Right renal pelvis (tissue), 4 donors: ENCODE data around the gene MYRIP. TPM values are rescaled to one million over a fixed set of nuclear protein-coding genes. Genes with fewer than 3 reads are reported as not detected.

Source experiments
- DNase-seq, 4 donors: peaks; one replicate each; pipeline ENCODE4 v3.0.0-alpha.2; 2013; ENCODE audit warnings: low read depth in 4 of 4, low spot score in 3 of 4, missing footprints in 1 of 4
- polyA plus RNA-seq, 4 donors: library from polyadenylated mRNA; unstranded; fragments of 120-200 nt; gene quantifications; one replicate each; pipeline ENCODE4 v1.2.1, GENCODE V29; 2013; ENCODE audit not compliant: insufficient read length in 4 of 4

MYRIP gene
- polyA plus RNA-seq, 4 donors, result 1.8 to 2.6 (median 2.2) TPM

GRCh38 chr3:39900462-39901002, 91.1 kb downstream of the MYRIP start:
- DNase-seq, result no peak

DNA sequence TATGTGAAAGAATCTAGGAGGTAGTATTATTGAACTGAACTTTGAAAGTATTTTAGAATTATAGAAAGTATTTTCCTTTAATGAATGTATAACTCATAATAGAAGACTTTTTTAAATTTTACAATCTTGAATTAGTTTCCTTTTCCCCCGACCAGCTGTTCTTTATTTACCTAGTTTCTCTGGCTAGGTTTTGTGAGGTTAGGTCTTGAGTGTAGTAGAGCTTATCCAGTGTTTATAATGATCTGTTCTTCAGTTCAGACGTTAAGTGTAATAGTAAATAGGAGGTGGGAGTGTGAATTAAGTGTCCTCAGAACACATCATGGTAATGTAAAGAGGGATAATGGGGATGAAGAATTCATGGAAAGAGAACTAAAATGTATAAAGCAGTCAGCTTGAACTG, 93.8 kb downstream of the MYRIP start:
- no peak for DNase-seq

- no peak for DNase-seq
These were observed 96.4 kb downstream of the MYRIP start for GRCh38 chr3:39905788-39906187.

GRCh38 chr3:39907981-39908380, 98.6 kb downstream of the MYRIP start:
- DNase-seq, result peak in 1 of 4 donors; percentile 29

DNA sequence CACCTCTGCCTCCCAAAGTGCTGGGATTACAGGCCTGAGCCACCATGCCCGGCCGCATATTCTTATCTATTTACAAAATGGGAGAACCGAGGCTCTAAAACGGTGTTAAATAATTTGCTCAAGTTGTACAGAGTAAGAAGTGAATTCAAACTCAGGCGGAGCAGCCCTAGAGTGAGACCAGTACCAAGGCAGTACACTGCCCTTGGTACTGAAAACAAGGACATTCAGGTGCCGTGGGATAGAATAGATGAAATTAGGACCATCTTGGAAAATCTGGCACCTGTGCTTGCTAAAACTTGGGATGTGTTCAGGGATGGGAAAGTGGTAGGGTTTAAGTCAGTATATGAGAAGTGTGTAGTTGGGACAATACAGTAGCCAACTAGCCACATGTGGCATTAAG, 100.7 kb downstream of the MYRIP start:
- no peak for DNase-seq

DNA sequence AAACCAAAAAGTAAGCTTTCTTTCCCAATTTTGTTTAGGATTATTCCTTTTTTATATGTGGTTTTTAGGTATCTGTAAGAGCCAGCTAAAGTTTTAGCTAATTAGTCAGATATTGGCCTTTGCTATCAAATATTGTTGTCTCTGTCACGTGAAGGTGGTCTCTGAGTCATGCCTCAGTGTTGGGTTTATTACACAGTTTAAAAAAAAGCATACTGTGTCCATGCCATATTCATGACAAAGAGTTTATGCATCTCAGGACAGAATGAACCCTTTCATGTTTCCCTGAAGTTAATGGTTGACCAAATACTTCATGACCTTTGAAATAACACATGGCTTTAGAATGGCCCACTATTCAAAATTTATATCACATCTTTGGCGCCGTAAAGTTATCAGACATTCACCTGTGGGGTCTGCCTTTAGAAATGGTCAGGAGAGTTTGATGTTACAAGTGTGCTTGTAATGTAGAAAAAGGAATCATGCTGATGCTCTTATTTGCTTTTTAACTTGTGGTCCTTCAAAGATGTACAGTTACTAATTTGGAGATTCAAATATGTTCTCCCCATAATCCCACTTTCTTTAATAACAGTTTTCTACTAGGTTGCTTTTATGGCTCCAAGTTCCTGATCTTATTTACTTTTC, 101.5 kb downstream of the MYRIP start:
- DNase-seq, result no peak

DNA sequence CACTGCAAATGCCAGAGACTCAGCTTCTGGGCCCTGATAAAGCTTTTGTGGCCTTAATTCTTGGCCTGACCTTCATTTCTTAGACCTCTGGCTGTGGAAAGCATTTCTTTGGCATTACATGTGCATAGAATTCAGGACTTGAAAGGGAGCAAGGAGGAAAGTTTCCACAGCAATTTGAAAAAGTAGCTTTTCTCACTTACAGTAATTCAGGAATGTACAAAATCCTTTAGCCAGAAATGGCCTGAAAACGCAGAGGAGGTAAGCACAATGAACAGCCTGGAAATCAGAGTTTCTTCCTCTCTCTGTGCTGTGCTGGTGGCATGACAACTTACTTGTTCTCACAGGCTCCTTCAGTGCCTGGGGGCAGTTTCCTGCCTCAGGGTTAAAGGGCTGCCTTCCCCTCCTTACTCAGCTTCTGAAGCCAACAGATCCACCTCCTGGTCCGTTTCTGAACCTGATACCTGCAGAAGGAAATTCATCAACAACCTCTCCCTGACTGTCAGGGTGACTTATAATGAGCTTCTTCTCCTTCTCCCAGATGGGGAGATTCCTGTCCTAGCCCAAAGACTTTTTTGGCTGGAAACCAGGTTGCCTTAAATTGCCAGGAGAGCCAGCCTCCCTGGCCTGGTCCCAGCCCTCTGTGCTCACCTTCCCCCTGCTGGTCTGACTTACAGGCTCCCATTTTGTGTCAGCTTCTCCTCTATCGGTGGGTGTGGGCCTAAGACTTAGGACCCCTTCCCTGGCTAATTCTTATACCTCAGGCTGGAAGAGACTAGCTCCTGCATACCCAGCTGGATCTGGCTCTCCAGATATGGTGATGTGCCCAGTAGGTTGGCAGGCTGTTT, 102.3 kb downstream of the MYRIP start:
- DNase-seq, result no peak

DNA sequence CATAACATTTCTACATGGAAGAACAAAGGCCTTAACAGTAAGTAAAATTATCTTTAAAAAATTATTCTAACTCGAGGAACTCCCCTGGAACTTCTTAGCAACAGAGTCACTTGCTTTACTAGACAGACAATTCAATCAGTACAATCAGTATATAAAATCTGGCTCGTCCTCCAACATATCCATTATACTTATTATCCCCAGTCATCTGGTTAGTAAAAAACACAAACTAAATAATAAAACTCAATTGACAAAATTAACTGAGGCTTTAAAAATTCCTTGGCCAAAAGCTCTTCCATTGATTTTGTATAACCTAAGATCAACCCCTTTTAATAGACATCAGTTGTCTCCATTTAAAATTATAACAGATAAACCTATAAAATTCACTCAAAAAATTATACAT, 105.6 kb downstream of the MYRIP start:
- no peak for DNase-seq

- DNase-seq, result peak in 3 of 4 donors; percentile 36 to 50 (median 40)
These were observed 107.8 kb downstream of the MYRIP start for GRCh38 chr3:39917065-39917773.

- no peak for DNase-seq
These were observed 109.9 kb downstream of the MYRIP start for GRCh38 chr3:39919281-39919680.

DNA sequence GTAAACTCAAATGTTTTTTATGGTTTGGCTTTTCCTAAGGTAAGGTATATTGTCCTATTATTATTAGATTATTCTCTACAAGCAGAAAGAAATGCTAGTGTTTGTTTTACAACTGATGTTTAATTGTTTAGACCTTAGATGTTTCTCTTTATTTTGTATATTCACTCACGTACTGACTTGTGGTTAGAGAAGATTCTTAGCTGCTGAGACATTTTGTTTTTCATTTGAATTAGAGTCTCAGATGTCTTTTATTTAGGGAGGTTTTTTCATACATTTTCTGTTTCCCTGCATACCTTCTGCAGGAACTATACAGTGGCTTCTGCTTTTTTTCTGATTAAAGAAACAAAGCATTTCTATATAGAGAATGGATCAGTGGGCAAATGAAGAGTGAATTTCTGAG, 110.9 kb downstream of the MYRIP start:
- DNase-seq, result no peak

- DNase-seq, result no peak
These were observed 118.1 kb downstream of the MYRIP start for GRCh38 chr3:39927479-39927878.

- DNase-seq, result no peak
These were observed 124.7 kb downstream of the MYRIP start for GRCh38 chr3:39933986-39934693.

GRCh38 chr3:39934696-39935095, 125.3 kb downstream of the MYRIP start:
- DNase-seq, result no peak

DNA sequence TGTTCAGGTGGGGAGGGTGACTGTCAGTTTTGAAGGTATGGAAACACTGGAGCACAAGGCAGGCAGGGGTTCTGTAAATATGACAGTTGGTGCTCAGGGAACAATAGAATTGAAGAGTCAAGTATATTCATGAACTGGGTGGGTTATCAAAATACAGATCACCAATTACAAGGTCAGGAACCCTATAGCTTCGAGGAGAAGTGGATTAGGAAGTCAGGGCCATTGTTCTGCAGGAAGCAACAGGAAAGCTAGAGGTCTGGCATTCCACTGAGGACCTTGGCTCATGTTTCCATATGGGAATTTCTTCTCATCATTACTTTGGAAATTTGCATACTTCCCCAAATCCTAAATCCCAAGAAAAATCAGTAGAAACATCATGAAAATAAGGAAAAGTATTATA, 125.9 kb downstream of the MYRIP start:
- no peak for DNase-seq

DNA sequence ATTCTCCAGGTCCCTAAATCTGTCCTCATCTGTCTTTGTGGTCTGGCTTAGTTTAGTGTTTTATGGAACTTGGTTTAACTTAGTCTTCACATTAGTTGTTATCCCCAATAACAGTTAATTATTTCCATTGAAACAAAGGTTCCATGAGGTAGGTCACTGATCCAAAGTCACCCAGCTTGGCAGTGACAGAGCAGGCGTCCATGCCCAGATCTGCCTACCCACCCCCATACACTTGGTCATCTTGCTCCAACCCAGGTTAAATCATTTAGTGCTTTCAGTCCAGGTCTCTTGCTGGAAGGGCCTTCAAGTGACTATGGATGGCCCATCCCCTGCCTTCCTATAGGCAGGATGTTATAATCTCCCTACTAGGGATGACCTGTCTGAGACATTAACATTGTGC, 127.4 kb downstream of the MYRIP start:
- no peak for DNase-seq

- DNase-seq, result no peak
These were observed 127.9 kb downstream of the MYRIP start for GRCh38 chr3:39937315-39937714.

GRCh38 chr3:39937874-39938273, 128.5 kb downstream of the MYRIP start:
- no peak for DNase-seq

DNA sequence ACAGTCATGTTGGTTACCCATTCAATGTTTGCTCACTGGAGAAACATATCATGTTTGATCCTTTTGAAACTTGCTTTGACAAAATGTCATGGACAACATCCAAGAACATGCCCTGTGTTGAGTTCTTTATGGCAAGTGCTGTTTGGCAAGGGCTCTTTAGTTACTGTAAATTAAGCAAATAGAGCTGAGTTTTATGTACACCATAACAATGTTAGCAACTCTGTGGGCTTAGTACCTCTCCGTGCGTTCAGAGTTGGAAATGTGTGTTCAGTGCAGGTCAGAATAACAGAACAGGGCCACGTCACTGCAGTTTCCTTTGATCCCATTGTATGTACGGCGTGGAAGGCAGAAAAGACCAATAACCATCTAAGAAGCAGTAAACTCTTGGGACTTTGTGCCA, 132.5 kb downstream of the MYRIP start:
- DNase-seq, result no peak

DNA sequence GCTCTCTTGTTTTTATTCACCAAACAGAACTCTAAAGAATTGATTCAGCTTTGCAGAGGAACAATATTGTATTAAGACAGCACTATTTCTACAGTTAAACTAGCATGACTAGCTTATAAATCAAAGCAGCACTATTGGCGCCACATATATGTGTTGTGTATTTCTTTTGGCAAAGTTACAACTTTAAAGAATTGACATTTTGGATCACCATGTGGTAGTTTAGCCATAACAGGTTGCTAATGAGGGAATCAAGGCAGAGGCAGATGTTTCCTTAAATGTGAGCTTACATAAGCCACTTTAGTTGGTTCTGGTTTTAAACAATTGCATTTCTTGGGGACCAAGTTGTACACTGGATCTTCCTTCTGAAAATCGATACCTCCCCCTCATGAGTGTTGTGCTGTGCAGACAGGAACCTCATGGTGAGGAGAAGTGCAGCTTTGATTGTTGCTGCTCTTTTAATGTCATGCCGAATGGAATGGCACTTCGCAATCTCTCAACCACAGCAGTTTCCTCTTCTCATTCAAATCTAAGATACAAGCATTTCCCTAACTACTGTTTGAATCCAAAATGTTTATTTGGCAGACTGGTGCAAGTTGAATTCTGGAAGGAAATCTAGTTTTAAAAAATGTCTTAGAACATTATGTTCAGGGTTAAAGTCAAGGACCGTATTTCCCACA, 151.2 kb downstream of the MYRIP start:
- DNase-seq, result no peak
